AG09309 (cell line): ENCODE data around the gene IFRD2.
"Not testable (repeated sequence)": the region's sequence is repeated elsewhere in the genome, so short reads cannot be mapped to it uniquely, and the experiment has no call there.

Source experiments
- DNase-seq: peaks from one replicate; pipeline ENCODE4 v3.0.0-alpha.2; 2010; ENCODE audit warnings: low read depth
- H3K4me3 ChIP-seq: 2 replicates; pipeline ENCODE4 v1.5.1; 2011; ENCODE audit warnings: mild to moderate bottlenecking, low read depth, low read length, moderate library complexity; ENCODE audit not compliant: control insufficient read depth
- CTCF ChIP-seq: IDR thresholded peaks from 2 replicates; pipeline ENCODE4 v1.5.1; 2011; ENCODE audit warnings: mild to moderate bottlenecking, low read depth, low read length, inconsistent platforms; ENCODE audit not compliant: insufficient read depth, control insufficient read depth; ENCODE audit errors: missing control alignments

Gene IFRD2

GRCh38 chr3:50314816-50315215 is 22.6 kb upstream of the IFRD2 start:
- TF ChIP-seq CTCF: no peak
- H3K4me3 ChIP-seq: no peak overlapping the region
- DNase-seq: no peak

GRCh38 chr3:50314342-50314741 is 22.1 kb upstream of the IFRD2 start:
- no peak for TF ChIP-seq CTCF
- DNase-seq: no peak
- no peak overlapping the region for H3K4me3 ChIP-seq

- not testable (repeated sequence) for DNase-seq, H3K4me3 ChIP-seq
These were observed 19.8 kb upstream of the IFRD2 start for GRCh38 chr3:50312041-50312440.

GRCh38 chr3:50304601-50305000 is 12.4 kb upstream of the IFRD2 start:
- DNase-seq: no peak
- TF ChIP-seq CTCF: no peak
- no peak overlapping the region for H3K4me3 ChIP-seq

- no peak for TF ChIP-seq CTCF
- no peak within 1 kb of the TSS for H3K4me3 ChIP-seq
- no peak for DNase-seq
These were observed 11.0 kb upstream of the IFRD2 start, which contains the start of gene HYAL1 for GRCh38 chr3:50303013-50303815. HYAL1 (minus strand) TSS chr3:50303574; CDS start chr3:50302956, 618 bp downstream.

- no peak for DNase-seq
- TF ChIP-seq CTCF: no peak
- H3K4me3 ChIP-seq: no peak overlapping the region
These were observed 10.1 kb upstream of the IFRD2 start for GRCh38 chr3:50302095-50303012.
